Left kidney (tissue), 2 donors: ENCODE measurements around the gene HCN2. TPM values are rescaled to one million over a fixed set of nuclear protein-coding genes. Genes with fewer than 3 reads are reported as not detected.

ENCODE experiments used
- DNase-seq: peaks from one replicate; pipeline ENCODE4 v3.0.0-alpha.2; 2013
- polyA plus RNA-seq: library from polyadenylated mRNA; unstranded; fragments of 120-200 nt; gene quantifications from one replicate; pipeline ENCODE4 v1.2.1, GENCODE V29; 2013; ENCODE audit not compliant: insufficient read length

Gene HCN2
- polyA plus RNA-seq, 1 donor, result 0.32 TPM

- no peak for DNase-seq
Measured at GRCh38 chr19:653425-653824, 63.7 kb downstream of the HCN2 start.

- no peak for DNase-seq
Measured at GRCh38 chr19:655691-656090, 66.0 kb downstream of the HCN2 start.

GRCh38 chr19:656751-657559 lies 67.3 kb downstream of the HCN2 start:
- DNase-seq, result no peak

- DNase-seq, result no peak
Measured at GRCh38 chr19:657611-658010, 67.9 kb downstream of the HCN2 start.

- DNase-seq, result no peak
Measured at GRCh38 chr19:658059-658839, 68.6 kb downstream of the HCN2 start.

GRCh38 chr19:658916-659839 lies 69.5 kb downstream of the HCN2 start:
- no peak for DNase-seq

- DNase-seq, result no peak
Measured at GRCh38 chr19:660793-661426, 71.2 kb downstream of the HCN2 start.

GRCh38 chr19:661427-662196 lies 71.9 kb downstream of the HCN2 start:
- DNase-seq, result no peak

- no peak for DNase-seq
Measured at GRCh38 chr19:662207-662961, 72.7 kb downstream of the HCN2 start.

GRCh38 chr19:662962-663681 lies 73.4 kb downstream of the HCN2 start, which contains the start of gene RNF126:
RNF126 (minus strand) TSS chr19:663214; CDS start chr19:663121, 93 bp downstream.
- peak; percentile 88 for DNase-seq

GRCh38 chr19:663682-664117 lies 74.0 kb downstream of the HCN2 start:
- DNase-seq, result no peak

GRCh38 chr19:664913-665443 lies 75.3 kb downstream of the HCN2 start:
- DNase-seq, result peak; percentile 80

Other genes starting within 250 kb of the HCN2 start
- gene MIER2, start 245.1 kb upstream of the HCN2 start, polyA plus RNA-seq, result 22.7 TPM
- gene C2CD4C, start 180.7 kb upstream of the HCN2 start, polyA plus RNA-seq, result 1.5 TPM
- 27.7 TPM for gene SHC2, start 128.8 kb upstream of the HCN2 start, polyA plus RNA-seq
- 1.8 TPM for gene MADCAM1, start 93.4 kb upstream of the HCN2 start, polyA plus RNA-seq
- gene TPGS1, start 82.4 kb upstream of the HCN2 start, polyA plus RNA-seq, result 5.9 TPM
- 46.2 TPM for gene CDC34, start 58.1 kb upstream of the HCN2 start, polyA plus RNA-seq
- 0.15 TPM for gene GZMM, start 45.8 kb upstream of the HCN2 start, polyA plus RNA-seq
- gene BSG, start 17.3 kb upstream of the HCN2 start, polyA plus RNA-seq, result 366 TPM
- gene POLRMT, start 43.7 kb downstream of the HCN2 start, polyA plus RNA-seq, result 75.8 TPM
- 0.60 TPM for gene FGF22, start 50.0 kb downstream of the HCN2 start, polyA plus RNA-seq
- 21.5 TPM for gene RNF126, start 73.3 kb downstream of the HCN2 start, polyA plus RNA-seq
- gene FSTL3, start 86.5 kb downstream of the HCN2 start, polyA plus RNA-seq, result 15.2 TPM
- gene PRSS57, start 105.6 kb downstream of the HCN2 start, polyA plus RNA-seq, result 0.18 TPM
- gene PALM, start 119.1 kb downstream of the HCN2 start, polyA plus RNA-seq, result 73.4 TPM
- 7.0 TPM for gene MISP, start 161.2 kb downstream of the HCN2 start, polyA plus RNA-seq
- 395 TPM for gene PTBP1, start 207.6 kb downstream of the HCN2 start, polyA plus RNA-seq
- 9.4 TPM for gene PLPPR3, start 232.1 kb downstream of the HCN2 start, polyA plus RNA-seq
- 0.81 TPM for gene AZU1, start 238.0 kb downstream of the HCN2 start, polyA plus RNA-seq